EH (cell line): ENCODE results near the gene IER3.

Experiments used
- DNase-seq: peaks from one replicate; pipeline ENCODE4 v3.0.0-alpha.2; 2015; ENCODE audit warnings: low read depth

The IER3 gene

GRCh38 chr6:30703821-30704220, 40.5 kb downstream of the IER3 start:
- DNase-seq = no peak

GRCh38 chr6:30703011-30703410, 41.3 kb downstream of the IER3 start:
- no peak for DNase-seq

GRCh38 chr6:30700340-30700739, 44.0 kb downstream of the IER3 start:
- DNase-seq = no peak

- DNase-seq = no peak
Measured at GRCh38 chr6:30696432-30696831, 47.9 kb downstream of the IER3 start.
